Muscle layer of duodenum (tissue), 2 donors: ENCODE results near the gene RSBN1.
A peak's percentile ranks its signal among the peaks of the same experiment; 100 is the strongest.

Experiments used
- H3K27ac ChIP-seq: one replicate; pipeline ENCODE4 v1.7.0; 2013; ENCODE audit warnings: mild to moderate bottlenecking, low read length
- H3K27me3 ChIP-seq: one replicate; pipeline ENCODE4 v1.7.0; 2013; ENCODE audit warnings: low read depth, mild to moderate bottlenecking, control low read depth, low read length
- H3K36me3 ChIP-seq, 2 donors: one replicate each; pipeline ENCODE4 v1.7.0; 2013; ENCODE audit warnings: low read length in 2 of 2, control low read depth in 1 of 2, mild to moderate bottlenecking in 1 of 2; ENCODE audit not compliant: insufficient read depth in 2 of 2, control insufficient read depth in 1 of 2
- H3K4me1 ChIP-seq, 2 donors: one replicate each; pipeline ENCODE4 v1.7.0; 2013; ENCODE audit warnings: low read length in 2 of 2, mild to moderate bottlenecking in 2 of 2, control low read depth in 1 of 2, moderate library complexity in 1 of 2; ENCODE audit not compliant: insufficient read depth in 2 of 2, control insufficient read depth in 1 of 2
- H3K4me3 ChIP-seq, 2 donors: one replicate each; pipeline ENCODE4 v1.7.0; 2013; ENCODE audit warnings: low read length in 2 of 2, low read depth in 1 of 2, mild to moderate bottlenecking in 1 of 2
- H3K9me3 ChIP-seq, 2 donors: one replicate each; pipeline ENCODE4 v1.7.0; 2013; ENCODE audit warnings: low read length in 2 of 2, control low read depth in 1 of 2, mild to moderate bottlenecking in 1 of 2; ENCODE audit not compliant: control insufficient read depth in 1 of 2
- donor health status: healthy.

The RSBN1 gene

GRCh38 chr1:113850127-113850796 lies 38.0 kb upstream of the RSBN1 start:
- Histone ChIP-seq H3K27me3 (no peaks in the 10 kb centered on the region), H3K4me1 (no peaks in the 10 kb centered on the region), H3K9me3 (no peaks in the 10 kb centered on the region), H3K27ac (no peak overlapping the region), H3K36me3 (no peaks in the 10 kb centered on the region), H3K4me3 (no peak overlapping the region)

DNA sequence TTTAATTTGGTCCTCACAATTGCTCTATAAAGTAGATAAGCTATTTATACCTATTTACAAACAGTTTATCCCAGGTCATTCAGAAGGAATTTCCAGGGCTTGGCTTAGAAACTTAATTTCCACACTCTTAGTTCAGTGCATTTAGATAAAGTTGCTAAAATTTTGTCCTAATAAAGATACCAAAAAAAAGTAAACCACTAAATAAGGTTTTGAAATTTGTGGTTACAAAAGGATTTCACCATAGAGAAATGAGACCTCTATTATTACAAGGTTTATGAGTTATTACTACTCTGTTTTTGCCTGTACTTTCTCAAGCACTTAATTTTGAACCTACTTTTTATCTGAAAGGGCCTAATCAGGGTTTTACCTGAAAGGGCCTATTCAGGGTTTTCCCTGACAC lies 36.8 kb upstream of the RSBN1 start:
- Histone ChIP-seq H3K4me1 (no peaks in the 10 kb centered on the region), H3K27me3 (no peaks in the 10 kb centered on the region), H3K4me3 (no peak overlapping the region), H3K9me3 (no peaks in the 10 kb centered on the region), H3K36me3 (no peaks in the 10 kb centered on the region), H3K27ac (no peak overlapping the region)

GRCh38 chr1:113846391-113847035 lies 34.2 kb upstream of the RSBN1 start:
- Histone ChIP-seq H3K9me3 (no peaks in the 10 kb centered on the region), H3K27me3 (no peaks in the 10 kb centered on the region), H3K27ac (no peak overlapping the region), H3K4me1 (no peaks in the 10 kb centered on the region), H3K4me3 (no peak overlapping the region), H3K36me3 (no peaks in the 10 kb centered on the region)

DNA sequence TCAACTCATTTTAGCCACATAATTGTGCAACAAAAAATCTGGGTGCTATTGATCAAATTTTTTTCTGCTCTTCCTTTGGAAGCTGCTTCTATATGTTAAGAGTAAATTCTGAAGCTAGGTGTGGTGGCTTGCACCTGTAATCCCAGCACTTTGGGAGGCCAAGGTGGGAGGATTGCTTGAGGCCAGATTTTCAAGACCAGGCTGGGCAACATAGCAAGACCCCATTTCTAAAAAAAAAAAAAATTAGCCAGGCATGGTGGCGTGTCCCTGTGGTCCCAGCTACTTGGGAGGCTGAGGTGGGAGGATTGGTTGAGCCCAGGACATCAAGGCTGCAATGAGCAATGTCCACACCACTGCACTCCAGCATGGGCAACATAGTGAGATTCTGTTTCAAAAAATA lies 24.3 kb upstream of the RSBN1 start:
- no peak overlapping the region for H3K4me3 ChIP-seq
- H3K9me3 ChIP-seq, result no peaks in the 10 kb centered on the region
- H3K36me3 ChIP-seq, result no peaks in the 10 kb centered on the region
- H3K4me1 ChIP-seq, result no peaks in the 10 kb centered on the region
- H3K27me3 ChIP-seq, result no peaks in the 10 kb centered on the region
- H3K27ac ChIP-seq, result no peak overlapping the region

- H3K27me3 ChIP-seq, result no peaks in the 10 kb centered on the region
- H3K4me1 ChIP-seq, result no peaks in the 10 kb centered on the region
- H3K27ac ChIP-seq, result no peak overlapping the region
- H3K9me3 ChIP-seq, result no peaks in the 10 kb centered on the region
- H3K36me3 ChIP-seq, result no peaks in the 10 kb centered on the region
- H3K4me3 ChIP-seq, result no peak overlapping the region
Measured at GRCh38 chr1:113835686-113836290, 23.5 kb upstream of the RSBN1 start.

DNA sequence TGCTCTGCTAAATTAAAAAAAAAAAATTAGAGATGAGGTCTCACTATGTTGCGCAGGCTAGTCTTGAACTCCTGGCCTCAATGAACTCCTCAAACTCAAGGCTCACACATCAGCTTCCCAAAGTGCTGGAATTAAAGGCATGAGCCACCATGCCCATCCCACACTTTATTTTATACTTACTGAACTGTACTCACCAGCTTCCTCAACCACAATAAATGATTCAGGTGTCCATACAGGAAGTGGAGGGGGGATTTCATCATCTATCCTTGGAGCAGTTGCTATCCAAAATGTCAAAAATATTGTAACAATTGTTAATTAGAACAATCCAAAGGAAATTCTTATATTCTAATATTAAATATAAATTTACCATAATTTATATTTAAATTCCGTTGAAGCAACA lies 22.4 kb upstream of the RSBN1 start:
- no peak overlapping the region for H3K4me3 ChIP-seq
- H3K27ac ChIP-seq, result no peak overlapping the region
- no peaks in the 10 kb centered on the region for H3K36me3 ChIP-seq
- H3K9me3 ChIP-seq, result no peaks in the 10 kb centered on the region
- H3K4me1 ChIP-seq, result no peaks in the 10 kb centered on the region
- no peaks in the 10 kb centered on the region for H3K27me3 ChIP-seq

DNA sequence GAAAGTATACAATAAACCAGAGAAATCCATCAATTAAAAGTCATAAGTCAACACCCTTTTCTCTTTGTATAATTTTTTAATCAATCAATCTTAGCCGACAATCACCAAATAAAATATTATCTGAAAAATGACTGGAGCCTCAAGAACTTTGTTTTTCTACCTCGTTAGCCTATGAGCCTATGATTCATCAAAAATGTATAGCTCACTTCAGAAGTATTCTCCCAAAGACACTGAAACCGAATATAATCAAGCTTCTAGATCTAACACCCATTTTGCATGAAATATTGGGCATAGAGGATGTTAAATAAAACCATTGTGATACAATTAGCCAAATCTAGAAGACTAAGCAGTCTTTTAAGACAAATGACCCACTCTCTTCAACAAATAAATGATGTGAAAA lies 17.8 kb upstream of the RSBN1 start:
- Histone ChIP-seq H3K27me3 (no peaks in the 10 kb centered on the region), H3K4me3 (no peak overlapping the region), H3K27ac (no peak overlapping the region), H3K9me3 (no peaks in the 10 kb centered on the region), H3K36me3 (no peaks in the 10 kb centered on the region), H3K4me1 (no peaks in the 10 kb centered on the region)

DNA sequence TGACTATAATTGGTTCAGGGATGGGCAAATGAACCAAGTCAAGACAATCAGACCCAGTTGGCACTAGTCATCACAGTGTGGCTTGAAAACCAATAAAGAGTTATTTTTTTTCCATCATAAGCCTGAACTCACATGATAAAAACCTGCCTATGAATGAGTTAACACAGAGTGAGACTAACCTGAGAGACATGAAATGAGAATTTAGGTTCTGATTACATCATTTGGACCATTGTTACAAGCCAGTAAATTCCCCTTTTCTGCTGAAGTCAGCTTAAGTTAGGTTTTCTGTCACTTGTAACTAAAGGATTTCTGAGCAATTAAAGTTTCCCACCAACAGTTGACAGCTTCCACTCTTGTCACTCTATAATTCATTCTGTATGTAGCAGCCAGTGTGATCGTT lies 9.6 kb upstream of the RSBN1 start:
- H3K27me3 ChIP-seq, result no peaks in the 10 kb centered on the region
- H3K36me3 ChIP-seq, result no peaks in the 10 kb centered on the region
- no peak overlapping the region for H3K4me3 ChIP-seq
- H3K9me3 ChIP-seq, result no peaks in the 10 kb centered on the region
- no peaks in the 10 kb centered on the region for H3K4me1 ChIP-seq
- H3K27ac ChIP-seq, result no peak overlapping the region

GRCh38 chr1:113818578-113818977 lies 6.3 kb upstream of the RSBN1 start:
- Histone ChIP-seq H3K27me3 (no peaks in the 10 kb centered on the region), H3K9me3 (no peaks in the 10 kb centered on the region), H3K36me3 (no peaks in the 10 kb centered on the region), H3K27ac (no peak overlapping the region), H3K4me3 (no peak overlapping the region), H3K4me1 (no peaks in the 10 kb centered on the region)

DNA sequence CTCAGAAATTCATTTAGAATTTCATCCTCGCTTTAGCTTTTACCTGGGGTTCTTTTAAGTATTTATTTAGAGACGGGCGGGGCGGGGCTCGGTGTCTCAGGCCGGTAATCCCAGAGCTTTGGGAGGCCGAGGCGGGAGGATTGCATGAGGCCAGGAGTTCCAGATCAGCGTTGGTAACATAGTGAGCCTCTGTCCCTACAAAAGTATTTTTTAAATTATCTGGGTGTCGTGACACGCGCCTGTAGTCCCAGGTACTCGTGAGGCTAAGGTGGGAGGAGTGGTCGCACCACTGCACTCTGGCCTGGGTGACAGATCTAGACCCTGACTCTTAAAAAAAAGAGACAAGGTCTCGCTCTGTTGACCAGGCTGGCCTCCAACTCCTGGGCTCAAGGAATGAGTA lies 942 bp upstream of the RSBN1 start:
- Histone ChIP-seq H3K4me1 (peaks cover 17 to 20% of the 10 kb centered on the region in 2 donors), H3K27ac (no peak overlapping the region), H3K4me3 (no peak overlapping the region)

GRCh38 chr1:113812661-113813135 lies 422 bp upstream of the RSBN1 start:
- H3K27me3 ChIP-seq, result no peaks in the 10 kb centered on the region
- H3K36me3 ChIP-seq, result peaks cover 0 to 4% of the 10 kb centered on the region in 2 donors
- H3K4me3 ChIP-seq, result peak overlapping the region; percentile 77 to 97

More for the DNA sequence above, 942 bp upstream of the RSBN1 start:
- Histone ChIP-seq H3K9me3 (no peaks in the 10 kb centered on the region), H3K36me3 (peaks cover 0 to 4% of the 10 kb centered on the region in 2 donors), H3K27me3 (no peaks in the 10 kb centered on the region)

More at GRCh38 chr1:113812661-113813135, 422 bp upstream of the RSBN1 start:
- Histone ChIP-seq H3K4me1 (peaks cover 17 to 20% of the 10 kb centered on the region in 2 donors), H3K27ac (peak overlapping the region; percentile 96), H3K9me3 (no peaks in the 10 kb centered on the region)
